HG02588 (cell line): ENCODE data around the gene IMMP2L.
"Not testable (repeated sequence)": the region's sequence is repeated elsewhere in the genome, so short reads cannot be mapped to it uniquely, and the experiment has no call there.

Experiments
- ATAC-seq: cut with Tn5 transposase; IDR thresholded peaks from one replicate; pipeline ENCODE4 v1.9.1; 2021; ENCODE audit warnings: mild to moderate bottlenecking, moderate library complexity; ENCODE audit not compliant: unreplicated experiment

The IMMP2L gene

GRCh38 chr7:111561904-111562732, at the start of gene IMMP2L:
IMMP2L (minus strand) TSS chr7:111562492.
- peak; percentile 90 for ATAC-seq

GRCh38 chr7:111609483-111610254, 47.4 kb upstream of the IMMP2L start:
- ATAC-seq, result not testable (repeated sequence)

GRCh38 chr7:111607621-111608020, 45.3 kb upstream of the IMMP2L start:
- ATAC-seq, result no peak

GRCh38 chr7:111605246-111605645, 43.0 kb upstream of the IMMP2L start:
- ATAC-seq, result no peak

- no peak for ATAC-seq
Observed at GRCh38 chr7:111600091-111600490, 37.8 kb upstream of the IMMP2L start.

- ATAC-seq, result no peak
Observed at GRCh38 chr7:111595780-111596179, 33.5 kb upstream of the IMMP2L start.

GRCh38 chr7:111594602-111595001, 32.3 kb upstream of the IMMP2L start:
- no peak for ATAC-seq

GRCh38 chr7:111593343-111593742, 31.1 kb upstream of the IMMP2L start:
- ATAC-seq, result no peak

- ATAC-seq, result no peak
Observed at GRCh38 chr7:111588065-111588433, 25.8 kb upstream of the IMMP2L start.

GRCh38 chr7:111587410-111588064, 25.2 kb upstream of the IMMP2L start:
- no peak for ATAC-seq

GRCh38 chr7:111586711-111587409, 24.6 kb upstream of the IMMP2L start:
- ATAC-seq, result no peak

- not testable (repeated sequence) for ATAC-seq
Observed at GRCh38 chr7:111581784-111582488, 19.6 kb upstream of the IMMP2L start.

- ATAC-seq, result not testable (repeated sequence)
Observed at GRCh38 chr7:111581207-111581606, 18.9 kb upstream of the IMMP2L start.

- no peak for ATAC-seq
Observed at GRCh38 chr7:111578754-111579153, 16.5 kb upstream of the IMMP2L start.

- no peak for ATAC-seq
Observed at GRCh38 chr7:111571720-111572119, 9.4 kb upstream of the IMMP2L start.

- peak; percentile 54 for ATAC-seq
Observed at GRCh38 chr7:111568870-111569462, 6.7 kb upstream of the IMMP2L start.

- ATAC-seq, result no peak
Observed at GRCh38 chr7:111568419-111568818, 6.1 kb upstream of the IMMP2L start.

GRCh38 chr7:111564078-111564477, 1.8 kb upstream of the IMMP2L start:
- ATAC-seq, result no peak

GRCh38 chr7:111561654-111561903, 713 bp downstream of the IMMP2L start:
- ATAC-seq, result no peak
